DND-41 (cell line): ENCODE results near the gene LRRC42.

ENCODE experiments used
- CTCF ChIP-seq: IDR thresholded peaks from 2 replicates; pipeline ENCODE4 v1.5.1; 2012; ENCODE audit warnings: borderline replicate concordance, low read length, moderate library complexity, mild to moderate bottlenecking; ENCODE audit not compliant: poor library complexity, severe bottlenecking; ENCODE audit errors: extremely low read depth
- EZH2 ChIP-seq: IDR thresholded peaks from 3 replicates; pipeline ENCODE4 v1.6.1; 2012; ENCODE audit warnings: borderline replicate concordance, low read depth, mild to moderate bottlenecking, moderate library complexity, low read length, inconsistent platforms; ENCODE audit not compliant: severe bottlenecking

GRCh38 chr1:53984726-53985125 lies 38.6 kb downstream of the LRRC42 start:
- no peak for TF ChIP-seq CTCF
- no peak for TF ChIP-seq EZH2
